HG03280 (cell line): ENCODE results near the gene RBBP8.

Experiments used
- ATAC-seq: cut with Tn5 transposase; IDR thresholded peaks from one replicate; pipeline ENCODE4 v1.9.1; 2021; ENCODE audit warnings: mild to moderate bottlenecking, moderate library complexity; ENCODE audit not compliant: unreplicated experiment

Gene RBBP8

DNA sequence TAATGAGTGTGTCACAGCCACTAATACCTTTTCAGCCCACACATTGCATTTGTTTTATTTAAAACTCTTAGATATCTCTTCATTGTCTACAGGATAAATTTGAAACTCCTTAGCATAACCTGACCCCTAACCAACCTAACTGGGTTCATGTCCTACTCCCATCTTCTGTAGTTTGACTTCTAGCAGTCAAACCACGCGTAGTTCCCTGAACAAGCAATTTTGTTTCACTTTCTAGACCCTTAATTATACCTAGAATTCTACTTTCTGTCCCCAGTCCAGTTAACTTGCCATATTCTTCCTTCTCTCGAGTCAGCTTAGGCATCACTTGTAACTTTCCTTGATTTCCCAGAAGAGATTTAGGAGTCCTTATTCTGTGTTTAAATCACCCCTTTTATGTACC, 55.1 kb downstream of the RBBP8 start:
- no peak for ATAC-seq

DNA sequence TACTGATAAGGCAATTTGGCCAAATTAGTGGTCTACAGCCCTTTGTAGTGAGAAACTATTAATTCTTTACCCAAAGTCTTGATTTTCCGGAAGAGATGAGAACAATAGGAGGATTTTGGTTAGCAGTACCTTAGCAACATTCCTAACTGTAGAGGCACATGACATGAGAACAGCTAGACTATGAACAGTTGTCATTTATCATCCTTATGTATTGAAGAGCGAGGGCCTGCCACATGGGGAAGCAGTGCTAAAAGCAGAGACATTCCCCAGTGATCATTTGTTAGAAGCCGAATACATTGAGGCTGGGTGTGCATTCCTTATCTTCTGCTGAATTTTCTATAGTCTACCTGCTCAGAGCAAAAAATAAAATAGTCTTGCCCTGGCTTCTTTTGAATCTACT, 65.2 kb downstream of the RBBP8 start:
- no peak for ATAC-seq

DNA sequence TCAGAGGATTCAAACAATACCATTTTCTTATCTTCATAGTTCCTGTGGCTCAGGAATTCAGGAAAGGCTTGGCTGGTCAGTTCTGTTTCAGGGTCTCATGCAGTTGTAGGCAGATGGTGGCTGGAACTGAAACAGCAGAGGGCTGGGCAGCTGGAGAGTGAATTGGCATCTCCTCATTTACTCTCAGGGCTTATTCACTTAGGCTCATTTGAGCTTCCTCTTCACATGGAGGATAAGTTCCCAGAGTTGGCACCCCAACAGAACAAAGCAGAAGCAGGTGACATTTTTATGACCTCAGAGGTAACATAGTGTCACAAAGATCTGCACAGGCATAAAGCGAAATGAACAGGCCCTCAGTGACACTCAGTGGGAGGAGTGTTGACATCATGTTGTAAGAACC, 66.1 kb downstream of the RBBP8 start:
- ATAC-seq: no peak

DNA sequence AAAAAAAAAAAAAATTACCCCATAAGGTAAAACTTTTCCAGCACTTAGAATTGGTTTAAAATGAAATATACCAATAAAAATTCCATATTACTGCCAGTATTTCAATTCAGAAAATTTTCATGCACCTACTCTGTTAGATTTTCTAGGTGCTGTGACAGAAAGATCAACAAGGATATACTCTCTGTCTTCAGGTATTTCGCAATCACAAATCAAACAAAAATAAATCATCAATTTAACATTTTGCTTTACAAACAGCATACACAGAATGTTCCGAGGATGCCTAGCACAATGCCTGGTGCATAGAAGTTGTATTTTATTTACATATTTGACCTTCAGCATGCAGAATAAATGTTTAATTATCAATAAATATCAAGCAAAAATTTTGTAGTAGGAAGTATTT, 66.5 kb downstream of the RBBP8 start:
- ATAC-seq: no peak

DNA sequence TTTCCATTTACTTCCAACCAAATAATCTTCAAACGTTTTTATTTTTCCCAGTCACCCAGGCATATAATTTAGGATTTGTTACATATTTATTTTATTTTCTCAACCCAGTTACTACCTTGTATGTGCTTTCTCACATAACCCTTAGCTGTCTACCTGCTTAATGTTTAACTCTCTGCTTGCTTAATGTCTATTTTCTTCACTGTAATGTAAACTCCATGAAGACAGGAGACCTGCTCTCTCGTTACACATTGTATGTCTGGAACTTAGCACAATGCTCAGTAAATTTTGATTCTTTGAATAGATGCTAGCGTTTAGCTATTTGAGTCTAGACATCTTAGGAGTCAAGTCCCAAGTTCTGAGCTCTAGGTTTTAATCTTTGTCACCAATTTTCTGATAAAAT, 70.2 kb downstream of the RBBP8 start:
- ATAC-seq: no peak

DNA sequence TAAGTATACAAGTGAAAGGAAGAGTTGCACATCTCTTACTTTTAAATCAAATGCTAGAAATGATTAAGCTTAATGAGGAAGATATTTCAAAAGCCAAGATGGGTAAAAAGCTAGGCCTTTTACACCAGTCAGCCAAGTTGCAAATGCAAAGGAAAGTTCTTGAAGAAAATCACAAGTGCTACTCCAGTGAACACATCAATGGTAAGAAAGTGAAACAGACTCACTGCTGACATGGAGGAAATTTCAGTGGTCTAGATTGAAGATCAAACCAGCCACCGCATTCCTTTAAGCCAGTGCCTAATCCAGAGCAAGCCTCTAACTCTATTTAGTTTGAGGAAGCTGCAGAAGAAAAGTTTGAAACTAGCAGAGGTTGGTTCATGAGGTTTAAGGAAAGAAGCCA, 79.1 kb downstream of the RBBP8 start:
- no peak for ATAC-seq

DNA sequence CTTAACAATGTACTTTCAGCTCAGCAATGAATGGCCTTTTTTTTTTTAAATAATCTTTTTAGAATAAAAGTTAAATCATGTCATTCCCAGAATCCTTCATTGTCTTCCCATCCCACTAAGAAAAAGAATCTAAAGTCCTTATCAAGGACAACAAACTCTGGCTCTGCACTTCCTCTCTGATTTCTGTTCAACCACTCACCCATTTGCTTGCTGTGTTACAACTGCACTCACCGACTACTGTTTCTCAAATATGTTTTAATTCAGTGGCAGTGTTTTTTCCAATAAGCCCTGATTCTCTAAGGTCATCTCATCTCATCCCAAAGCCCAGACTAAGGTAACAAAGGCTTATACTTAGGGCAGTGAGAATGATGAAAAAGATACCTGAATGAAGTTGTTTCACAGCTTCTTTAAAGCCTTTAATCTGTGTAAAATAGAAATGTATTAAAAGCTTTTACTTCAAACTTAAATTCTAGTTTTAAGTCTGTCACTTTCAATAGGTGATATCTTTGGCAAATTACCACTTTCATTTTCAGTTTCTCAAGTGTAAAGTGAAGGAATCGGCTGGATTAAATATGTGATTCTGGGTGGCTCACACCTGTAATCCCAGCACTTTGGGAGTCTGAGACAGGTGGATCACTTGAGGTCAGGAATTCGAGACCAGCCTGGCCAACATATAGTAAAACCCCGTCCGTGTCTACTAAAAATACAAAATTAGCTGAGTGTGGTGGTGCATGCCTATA, 87.6 kb downstream of the RBBP8 start:
- ATAC-seq: no peak

DNA sequence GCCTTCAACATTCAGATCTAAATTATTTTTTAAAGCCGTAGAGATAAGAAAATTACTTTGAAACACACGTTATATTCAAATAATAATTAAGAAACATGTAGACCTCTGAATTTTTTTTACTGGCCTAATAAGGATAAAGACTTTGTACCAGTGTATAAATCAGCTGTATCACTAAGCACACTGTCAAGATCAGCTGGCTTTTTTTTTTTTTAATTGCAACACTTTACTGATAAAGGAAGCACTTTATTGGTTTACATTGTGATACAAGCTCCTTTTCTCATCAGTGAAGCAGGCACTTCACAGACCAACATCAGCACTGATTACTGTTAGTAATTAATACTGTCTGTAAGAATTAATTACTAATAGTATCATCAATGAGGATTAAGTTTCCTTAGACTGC, 88.5 kb downstream of the RBBP8 start:
- ATAC-seq: no peak

DNA sequence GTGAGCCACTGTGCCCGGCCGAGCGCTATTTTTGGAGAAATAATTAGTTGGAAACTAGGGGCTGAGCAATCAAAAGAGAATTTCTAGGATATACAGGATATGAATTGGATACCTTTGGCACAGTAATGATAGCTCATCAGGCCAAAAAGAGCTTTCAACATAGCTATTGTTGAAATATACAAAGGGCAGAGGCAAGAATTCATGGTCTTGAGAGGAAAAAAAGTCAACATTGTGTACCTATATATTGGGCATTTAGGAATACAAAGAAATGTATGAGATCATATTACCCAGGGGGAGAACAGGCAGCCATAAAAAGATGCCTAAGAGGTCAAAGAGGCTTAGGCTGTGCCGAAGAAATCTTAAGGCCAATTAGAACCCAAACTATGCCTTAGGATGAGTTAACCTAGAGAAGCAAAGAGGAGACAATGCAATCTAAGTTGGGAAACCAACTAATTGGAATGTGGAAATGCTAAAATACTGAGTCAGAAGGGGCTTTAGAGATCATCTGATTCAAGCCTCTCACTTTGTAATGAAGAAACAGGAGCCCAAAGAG, 99.0 kb downstream of the RBBP8 start:
- no peak for ATAC-seq

DNA sequence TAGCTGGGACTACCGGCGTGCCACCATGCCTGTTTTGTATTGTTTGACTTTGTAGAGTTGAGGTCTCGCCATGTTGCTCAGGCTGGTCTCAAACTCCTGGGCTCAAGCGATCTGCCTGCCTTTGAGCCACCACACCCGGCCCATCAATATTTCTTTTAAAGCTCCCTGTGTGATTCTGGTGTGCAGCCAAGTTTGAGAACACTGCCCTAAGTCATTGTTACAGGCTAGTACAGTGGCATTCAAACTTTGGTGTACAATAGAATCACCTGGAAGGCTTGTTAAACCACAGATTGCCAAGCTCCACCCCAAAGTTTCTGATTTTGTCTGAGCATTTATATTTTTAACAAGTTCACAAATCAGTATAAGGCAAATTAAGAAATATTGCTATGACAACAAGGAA, 99.9 kb downstream of the RBBP8 start:
- ATAC-seq: no peak

DNA sequence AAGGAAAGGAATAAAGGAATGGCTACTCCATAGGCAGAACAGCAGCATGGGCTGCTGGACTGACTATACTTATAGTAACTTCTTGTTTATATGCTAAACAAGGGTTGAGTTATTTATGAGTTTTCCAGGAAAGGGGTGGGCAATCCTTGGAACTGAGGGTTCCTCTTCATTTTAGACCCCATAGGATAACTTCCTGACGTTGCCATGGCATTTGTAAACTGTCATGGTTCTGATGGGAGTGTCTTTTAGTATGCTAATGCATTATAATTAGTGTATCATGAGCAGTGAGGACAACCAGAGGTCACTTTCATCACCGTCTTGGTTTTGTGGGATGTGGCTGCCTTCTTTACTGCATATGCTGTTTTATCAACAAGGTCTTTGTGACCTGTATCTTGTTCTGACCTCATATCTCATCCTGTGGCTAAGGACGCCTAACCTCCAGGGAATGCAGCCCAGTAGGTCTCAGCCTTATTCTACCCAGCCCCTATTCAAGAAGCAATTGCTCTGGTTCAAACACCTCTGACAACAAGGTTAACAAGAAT, 103.6 kb downstream of the RBBP8 start:
- no peak for ATAC-seq

DNA sequence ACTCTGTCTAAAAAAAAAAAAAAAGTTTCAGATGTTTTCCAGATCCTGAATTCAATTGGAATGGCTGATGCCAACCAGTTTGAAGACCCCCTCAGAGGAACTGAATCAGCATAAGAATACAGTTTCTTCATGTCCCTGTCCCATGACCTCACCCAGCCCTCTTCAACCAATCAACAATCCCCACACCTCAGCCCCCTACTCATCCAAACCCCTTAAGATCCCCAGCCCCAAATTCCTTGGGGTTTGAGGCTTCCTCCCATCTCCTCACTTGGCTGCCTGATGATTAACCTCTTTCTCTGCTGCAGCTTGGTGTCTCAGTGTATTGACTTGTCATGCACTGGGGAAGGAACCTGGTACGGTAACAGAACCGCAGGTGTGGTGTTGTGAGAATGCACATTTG, 104.5 kb downstream of the RBBP8 start:
- no peak for ATAC-seq

DNA sequence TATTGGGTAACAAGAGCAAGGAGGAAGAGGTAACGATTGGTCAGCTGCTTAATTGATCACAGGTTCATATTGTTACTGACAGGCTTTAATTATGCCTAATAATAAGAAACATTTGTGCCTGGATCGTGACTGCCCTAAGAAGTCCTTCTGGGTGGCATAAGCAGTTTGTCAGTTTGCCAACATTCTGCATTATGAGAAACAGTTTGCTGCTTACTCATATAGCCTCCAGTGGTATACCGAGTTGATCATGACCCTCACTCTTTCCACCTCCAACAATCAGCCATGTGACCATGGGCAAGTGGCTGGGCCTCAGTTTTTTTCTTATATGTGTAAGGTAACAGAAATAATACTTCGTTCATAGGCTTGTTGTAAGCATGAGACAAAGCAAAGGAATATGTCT, 105.6 kb downstream of the RBBP8 start:
- ATAC-seq: no peak

DNA sequence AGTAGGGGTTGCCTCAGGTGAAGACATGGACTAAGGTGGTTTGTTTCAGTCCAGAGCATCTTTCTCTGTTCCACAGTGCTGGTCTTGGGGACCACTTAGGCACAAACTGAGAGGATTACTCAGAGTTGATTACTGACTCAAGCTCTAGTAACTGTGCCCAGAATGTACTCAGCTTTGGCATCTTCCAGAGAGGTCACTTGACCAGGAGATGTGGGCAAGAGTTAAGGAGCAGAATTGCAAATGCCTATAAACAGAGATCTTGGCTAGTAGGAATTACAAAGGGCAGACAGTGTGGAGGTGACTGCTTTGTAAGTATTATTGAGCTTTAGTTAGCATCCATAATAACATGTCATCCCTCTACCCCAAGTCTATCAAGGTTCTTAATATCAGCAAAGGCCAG, 109.0 kb downstream of the RBBP8 start:
- ATAC-seq: no peak

DNA sequence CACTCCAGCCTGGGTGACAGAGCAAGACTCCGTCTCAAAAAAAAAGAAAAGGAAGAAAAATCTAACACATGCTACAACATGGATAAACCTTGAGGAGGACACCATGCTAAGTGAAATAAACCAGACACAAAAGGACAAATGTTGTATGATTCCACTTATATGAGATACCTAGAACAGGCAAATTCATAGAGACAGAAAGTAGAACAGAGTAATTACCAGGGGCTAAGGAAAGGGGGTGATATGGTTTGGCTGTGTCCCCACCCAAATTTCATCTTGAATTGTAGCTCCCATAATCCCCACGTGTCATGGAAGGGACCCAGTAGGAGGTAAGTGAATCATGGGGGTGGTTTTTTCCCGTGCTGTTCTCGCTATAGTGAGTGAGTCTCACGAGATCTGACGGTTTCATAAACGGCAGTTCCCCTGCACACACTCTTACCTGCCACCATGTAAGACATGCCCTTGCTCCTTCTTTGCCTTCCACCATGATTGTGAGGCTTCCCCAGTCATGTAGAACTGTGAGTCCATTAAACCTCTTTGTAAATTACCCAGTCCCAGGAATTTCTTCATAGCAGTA, 110.8 kb downstream of the RBBP8 start:
- no peak for ATAC-seq

DNA sequence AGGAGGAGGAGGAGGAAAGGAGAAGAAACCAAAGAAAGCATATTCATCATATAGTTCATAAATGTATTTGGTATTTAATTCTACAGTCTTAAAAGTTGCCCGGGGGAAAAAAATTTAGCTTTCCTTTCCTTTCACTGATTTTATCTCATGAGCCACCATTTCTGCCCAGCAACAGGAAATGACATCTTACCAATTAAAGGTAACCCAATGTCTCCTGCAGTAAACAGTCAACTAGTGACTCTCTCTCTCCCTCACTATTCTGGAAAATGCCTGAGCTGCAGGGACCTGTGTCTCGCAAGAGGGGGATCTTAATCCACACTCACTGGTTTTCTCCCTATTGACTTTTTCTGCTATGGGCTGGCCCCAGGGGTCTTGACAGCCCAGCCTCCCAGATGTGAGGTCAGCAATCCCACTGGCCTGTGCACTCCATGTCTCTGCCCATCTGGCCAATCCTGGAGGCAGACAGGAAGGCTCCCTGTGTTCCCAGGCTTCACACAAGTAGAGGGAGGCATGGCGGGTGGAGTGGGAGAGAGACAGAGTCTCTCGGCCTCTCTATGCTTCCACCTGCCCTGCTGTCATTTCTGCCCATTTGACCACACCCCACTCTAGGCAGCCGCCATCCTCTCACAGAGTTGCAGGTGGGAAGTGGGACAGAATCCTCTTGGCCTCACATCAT, 116.7 kb downstream of the RBBP8 start:
- no peak for ATAC-seq

DNA sequence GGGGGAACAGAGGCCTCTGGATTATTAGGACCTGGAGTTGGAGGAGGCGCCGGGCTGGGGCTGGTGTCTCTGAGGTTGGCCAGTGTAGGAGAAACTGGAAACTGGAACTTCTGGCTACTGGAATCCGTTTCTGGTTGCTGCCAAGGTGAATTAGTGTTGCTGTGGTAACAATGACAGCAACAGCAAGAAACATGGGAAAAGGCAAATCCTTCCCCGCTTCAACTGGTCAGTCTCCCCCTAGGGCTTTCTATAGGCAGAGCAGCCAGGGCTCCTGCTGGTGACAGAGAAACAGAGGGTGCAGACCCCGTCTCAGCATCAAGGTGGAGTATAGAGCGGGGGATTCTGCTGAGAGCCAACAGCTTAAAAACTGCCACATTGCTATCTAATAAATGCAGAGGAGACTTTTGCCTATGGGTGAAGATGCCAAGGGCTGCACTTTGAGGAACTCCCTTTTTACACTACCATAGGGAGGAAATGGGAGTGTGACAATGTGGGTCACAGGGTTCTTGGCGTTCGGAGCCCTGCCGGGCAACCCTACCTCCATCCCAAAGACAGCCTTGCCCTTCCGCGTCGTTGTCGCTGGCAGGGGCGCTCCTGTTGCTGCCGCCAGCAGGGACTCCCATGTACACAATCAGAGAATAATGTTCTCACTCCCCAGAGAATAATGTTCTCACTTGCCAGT, 120.8 kb downstream of the RBBP8 start:
- ATAC-seq: no peak

DNA sequence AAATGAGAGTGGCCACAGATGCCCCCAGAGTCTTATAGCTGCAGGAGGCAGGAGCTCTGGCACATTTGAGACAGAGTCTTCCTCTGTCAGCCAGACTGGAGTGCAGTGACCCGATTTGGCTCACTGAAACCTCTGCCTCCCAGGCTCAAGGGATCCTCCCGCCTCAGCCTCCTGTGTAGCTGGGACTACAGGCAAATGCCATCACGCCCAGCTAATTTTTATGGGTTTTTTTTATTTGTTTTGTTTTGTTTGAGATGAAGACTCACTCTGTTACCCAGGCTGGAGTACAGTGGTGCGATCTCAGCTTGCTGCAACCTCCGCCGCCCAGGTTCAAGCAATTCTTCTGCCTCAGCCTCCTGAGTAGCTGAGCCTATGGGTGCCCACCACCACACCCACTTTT, 121.4 kb downstream of the RBBP8 start:
- ATAC-seq: no peak

DNA sequence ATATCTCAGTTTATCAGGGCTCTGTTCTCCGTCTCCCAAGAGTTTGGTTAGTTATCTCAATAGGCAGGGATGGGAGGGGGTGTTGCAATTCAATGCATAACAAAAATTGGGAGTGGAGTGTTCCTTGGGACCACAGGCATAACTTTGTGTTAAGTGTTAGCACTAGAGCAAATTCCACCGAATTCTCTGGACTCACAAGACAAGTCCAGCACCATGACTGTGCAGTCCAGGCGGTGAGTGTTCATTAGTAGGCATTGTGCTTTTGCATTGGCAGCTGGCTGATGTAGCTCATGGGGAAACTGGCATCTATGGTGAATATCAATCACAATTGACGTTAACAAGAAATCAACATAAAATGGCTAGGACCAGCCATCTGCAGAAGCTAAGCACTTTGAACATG, 123.2 kb downstream of the RBBP8 start:
- ATAC-seq: no peak

DNA sequence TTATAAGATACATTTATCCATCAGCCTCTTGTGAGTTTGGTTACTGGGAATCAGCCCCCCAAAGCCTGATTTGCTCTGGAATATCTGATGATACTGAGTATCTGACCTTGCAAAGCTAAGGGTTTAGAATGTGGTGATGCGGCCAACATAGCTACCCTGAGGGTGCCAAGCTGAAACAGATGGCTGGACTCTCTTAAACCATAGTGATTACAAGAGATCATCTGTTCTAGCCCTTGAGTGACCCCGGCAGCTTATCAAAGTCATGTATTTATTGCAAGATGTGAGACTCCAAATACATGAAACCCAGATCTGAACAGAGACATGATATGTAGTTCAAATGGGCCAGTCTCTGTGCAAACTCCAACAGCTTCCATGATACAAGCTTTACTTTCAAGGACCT, 124.0 kb downstream of the RBBP8 start:
- no peak for ATAC-seq

DNA sequence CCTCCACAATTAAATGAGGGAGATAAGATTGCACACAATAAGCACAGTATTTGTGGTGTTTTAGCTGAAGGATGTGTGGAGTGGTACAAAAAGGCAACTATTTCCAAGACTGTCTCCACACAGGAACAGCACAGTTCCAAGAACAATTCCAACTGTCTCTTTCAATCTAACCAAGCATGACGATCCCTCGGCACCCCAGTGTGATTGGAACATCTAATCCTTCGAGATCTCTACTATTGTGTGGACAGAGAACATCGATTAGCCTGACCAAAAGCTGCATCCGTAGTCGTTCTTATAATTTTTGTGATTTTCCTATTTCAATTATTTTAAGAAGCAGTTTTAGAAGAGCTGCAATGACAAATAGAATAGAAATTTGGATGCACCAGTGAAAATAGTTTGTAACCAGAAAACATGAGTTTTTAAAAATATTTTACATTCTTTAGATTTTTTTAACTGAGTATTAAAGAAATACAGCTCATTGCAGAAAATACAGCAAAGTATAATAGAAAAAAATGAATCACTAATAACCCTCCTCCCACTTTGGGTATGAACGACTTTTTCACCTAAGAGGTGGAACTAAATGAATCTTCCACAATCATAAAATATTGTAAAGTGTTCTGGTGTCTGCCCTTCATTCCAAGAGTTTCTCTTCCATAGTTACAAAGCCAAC, 125.8 kb downstream of the RBBP8 start:
- ATAC-seq: no peak
